Kidney capillary endothelial cell (primary cell): Measurements from ENCODE around the gene HK1.

Experiments used
- DNase-seq: peaks from one replicate; pipeline ENCODE4 v3.0.0-alpha.2; 2018; ENCODE audit warnings: low spot score

Gene HK1

GRCh38 chr10:69349542-69349888, 71.2 kb downstream of the HK1 start:
- no peak for DNase-seq

GRCh38 chr10:69351589-69351988, 73.3 kb downstream of the HK1 start:
- DNase-seq, result no peak

GRCh38 chr10:69352569-69353264, 74.4 kb downstream of the HK1 start:
- DNase-seq, result no peak

GRCh38 chr10:69353977-69354635, 75.8 kb downstream of the HK1 start:
- DNase-seq, result no peak

GRCh38 chr10:69356187-69356586, 77.9 kb downstream of the HK1 start:
- no peak for DNase-seq

GRCh38 chr10:69358148-69358795, 80.0 kb downstream of the HK1 start:
- no peak for DNase-seq

- DNase-seq, result no peak
Observed at GRCh38 chr10:69359148-69359547, 80.9 kb downstream of the HK1 start.

- DNase-seq, result no peak
Observed at GRCh38 chr10:69359594-69359993, 81.3 kb downstream of the HK1 start.

GRCh38 chr10:69360485-69361302, 82.4 kb downstream of the HK1 start:
- no peak for DNase-seq

- DNase-seq, result no peak
Observed at GRCh38 chr10:69361303-69361614, 83.0 kb downstream of the HK1 start.

- peak; percentile 93 for DNase-seq
Observed at GRCh38 chr10:69362471-69362954, 84.2 kb downstream of the HK1 start.

- DNase-seq, result no peak
Observed at GRCh38 chr10:69363666-69364065, 85.4 kb downstream of the HK1 start.

- no peak for DNase-seq
Observed at GRCh38 chr10:69364232-69364940, 86.1 kb downstream of the HK1 start.

- DNase-seq, result no peak
Observed at GRCh38 chr10:69366738-69367137, 88.4 kb downstream of the HK1 start.

- no peak for DNase-seq
Observed at GRCh38 chr10:69367469-69367868, 89.2 kb downstream of the HK1 start.

GRCh38 chr10:69372126-69372980, 94.1 kb downstream of the HK1 start:
- no peak for DNase-seq

- DNase-seq, result no peak
Observed at GRCh38 chr10:69374242-69374641, 95.9 kb downstream of the HK1 start.

GRCh38 chr10:69374931-69375306, 96.6 kb downstream of the HK1 start:
- no peak for DNase-seq

GRCh38 chr10:69375307-69376151, 97.2 kb downstream of the HK1 start:
- DNase-seq, result no peak

GRCh38 chr10:69376662-69377061, 98.4 kb downstream of the HK1 start:
- no peak for DNase-seq
